Fibroblast of the aortic adventitia (primary cell): ENCODE results near the gene NXPH4. TPM values are rescaled to one million over a fixed set of nuclear protein-coding genes. Genes with fewer than 3 reads are reported as not detected.

ENCODE experiments used
- DNase-seq: peaks from one replicate; pipeline ENCODE4 v3.0.0-alpha.2; 2010; ENCODE audit warnings: low read depth
- H3K4me3 ChIP-seq: 2 replicates; pipeline ENCODE4 v1.5.1; 2011; ENCODE audit warnings: low read depth, mild to moderate bottlenecking, control low read depth, low read length, moderate library complexity
- CTCF ChIP-seq: IDR thresholded peaks from 2 replicates; pipeline ENCODE4 v1.5.1; 2011; ENCODE audit warnings: mild to moderate bottlenecking, low read length, control low read depth, inconsistent platforms; ENCODE audit not compliant: insufficient read depth
- total RNA-seq: library from RNA; depleted of rRNA; stranded (reverse); fragments of >200 nt; gene quantifications from 2 replicates; pipeline ENCODE4 v1.2.3, GENCODE V29; 2012; ENCODE audit warnings: low replicate concordance

NXPH4 gene
- total RNA-seq, 1 donor = 1.9 TPM

GRCh38 chr12:57238854-57239554, 22.4 kb downstream of the NXPH4 start:
- peak overlapping the region; percentile 76 for H3K4me3 ChIP-seq
- DNase-seq = peak; percentile 86
- peak; percentile 100 for TF ChIP-seq CTCF

DNA sequence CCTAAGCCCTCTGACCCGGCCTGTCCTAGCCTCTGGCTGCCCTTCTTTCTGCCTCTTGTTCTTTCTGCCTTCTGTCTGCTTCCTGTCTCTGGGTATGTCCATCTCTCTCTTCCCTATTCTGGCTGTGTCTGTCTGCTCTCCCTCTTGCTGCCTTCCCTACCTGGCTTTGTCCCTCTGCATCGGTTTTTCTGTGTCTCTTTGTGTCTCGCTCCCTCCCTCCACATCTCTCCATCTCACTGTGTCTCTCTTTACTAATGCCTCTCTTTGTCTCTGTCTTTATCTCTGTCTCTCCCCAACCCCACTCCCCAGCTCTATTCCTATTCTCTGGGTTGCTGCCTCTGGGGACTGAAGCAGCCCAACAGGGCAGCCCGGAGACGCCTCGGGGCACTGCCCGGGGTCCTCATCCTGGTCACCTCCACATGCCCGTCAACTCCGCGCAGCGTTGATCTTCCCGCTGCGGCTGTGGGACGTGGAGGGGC, 23.0 kb downstream of the NXPH4 start:
- TF ChIP-seq CTCF = peak; percentile 2
- no peak for DNase-seq
- H3K4me3 ChIP-seq = peak overlapping the region; percentile 76

DNA sequence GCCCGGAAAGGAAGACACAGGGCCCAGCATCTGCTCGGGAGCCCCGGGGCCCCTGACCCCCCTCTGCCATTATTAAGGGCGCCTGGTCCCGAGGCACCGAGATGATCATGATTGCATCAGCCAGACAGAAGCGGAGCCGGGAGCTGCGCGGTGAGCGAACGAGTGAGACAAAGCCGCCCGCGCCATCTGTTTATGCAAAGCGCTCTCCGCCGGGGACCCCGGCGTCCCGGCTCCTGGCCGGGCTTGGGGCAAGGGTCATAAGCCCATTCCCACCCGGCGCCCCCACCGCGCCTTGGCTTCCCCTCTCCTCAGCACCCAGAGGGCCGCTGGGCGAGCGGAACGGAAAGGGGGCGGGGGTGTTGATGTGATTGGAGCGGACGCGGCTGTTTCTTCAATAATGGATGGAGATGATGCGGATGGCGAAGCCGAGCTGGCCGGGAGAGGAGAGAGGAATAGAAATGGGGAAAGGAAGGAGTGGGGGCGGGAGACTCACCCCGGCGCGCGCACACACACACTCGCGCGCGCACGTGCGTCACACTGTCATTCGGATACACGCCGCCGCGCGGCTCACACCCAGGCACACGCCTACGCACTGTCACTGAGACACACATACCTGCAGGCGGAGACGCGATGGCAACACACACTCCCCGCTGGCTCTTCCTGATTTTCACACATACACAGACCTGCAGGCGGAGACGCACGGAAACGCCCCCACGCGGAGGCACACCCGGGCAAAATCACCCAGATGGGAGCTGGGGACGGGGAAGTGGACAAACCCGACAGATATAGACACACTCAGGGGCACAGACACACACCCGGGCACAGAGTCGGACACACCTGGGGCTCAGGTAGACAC, 23.7 kb downstream of the NXPH4 start:
- peak; percentile 10 for TF ChIP-seq CTCF
- peak; percentile 60 for DNase-seq

DNA sequence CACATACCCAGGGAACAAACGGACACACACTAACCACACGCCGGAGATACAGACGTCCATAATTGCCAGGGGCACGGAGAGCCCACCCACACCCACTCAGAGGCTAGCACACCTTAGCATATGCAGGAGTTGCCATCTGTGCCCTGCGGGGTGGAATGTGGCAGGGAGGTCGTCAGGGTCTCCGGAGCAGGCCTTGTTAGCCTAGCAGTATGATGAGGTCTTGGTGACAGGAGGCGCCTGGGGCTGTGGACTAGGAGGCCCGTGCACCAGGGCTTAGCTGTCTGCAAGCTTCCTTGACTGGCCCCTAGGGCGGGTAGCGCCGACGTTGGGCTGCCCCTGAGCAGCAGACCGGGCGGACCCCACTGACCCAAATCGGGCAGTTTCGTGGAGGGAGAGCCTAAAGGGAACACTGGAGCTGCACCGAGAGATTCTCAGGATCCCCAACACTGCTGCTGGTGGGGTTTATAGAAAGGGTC, 24.4 kb downstream of the NXPH4 start:
- DNase-seq = no peak
- TF ChIP-seq CTCF = peak; percentile 15
- peak overlapping the region; percentile 76 for H3K4me3 ChIP-seq

More for the DNA sequence above, 23.7 kb downstream of the NXPH4 start:
- peak overlapping the region; percentile 76 for H3K4me3 ChIP-seq

GRCh38 chr12:57241402-57242310, 25.1 kb downstream of the NXPH4 start:
- H3K4me3 ChIP-seq = peak overlapping the region; percentile 76
- TF ChIP-seq CTCF = no peak
- no peak for DNase-seq

DNA sequence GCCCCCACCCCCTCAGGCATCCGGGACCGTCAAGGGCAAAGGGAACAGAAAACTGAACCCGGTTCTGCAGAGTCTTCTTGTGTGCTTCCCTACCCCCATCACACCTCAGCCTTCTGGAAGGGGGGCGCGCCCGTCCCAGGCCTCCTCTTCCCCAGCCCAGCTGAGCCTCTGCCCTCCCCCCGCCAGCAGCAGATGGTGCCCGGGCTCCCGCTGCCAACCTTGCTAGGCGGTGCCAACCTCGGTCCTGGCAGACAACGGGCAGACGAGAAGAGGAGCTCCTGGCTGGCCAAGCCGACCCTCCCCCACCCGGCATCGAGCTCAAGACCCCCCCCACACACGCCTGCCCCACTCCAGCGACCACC, 25.7 kb downstream of the NXPH4 start:
- peak overlapping the region; percentile 76 for H3K4me3 ChIP-seq
- TF ChIP-seq CTCF = no peak
- DNase-seq = no peak
